Astrocyte (in vitro differentiated cells and primary cell): ENCODE measurements around the gene DYSF. TPM values are rescaled to one million over a fixed set of nuclear protein-coding genes. Genes with fewer than 3 reads are reported as not detected.

Experiments
- DNase-seq: peaks from one replicate; pipeline ENCODE4 v3.0.0-alpha.2; 2010; ENCODE audit warnings: low read depth
- FAIRE-seq: peaks from 2 replicates; lab custom pipeline; 2011; peaks lifted over from hg19 to GRCh38; lab: Jason Lieb, UNC
- H2AFZ ChIP-seq: 2 replicates; pipeline ENCODE4 v1.6.0; 2012; ENCODE audit warnings: low read depth, low read length, inconsistent platforms
- H3K27ac ChIP-seq: 2 replicates; pipeline ENCODE4 v1.5.1; 2011; ENCODE audit warnings: low read depth, low read length, inconsistent platforms
- H3K27me3 ChIP-seq: 2 replicates; pipeline ENCODE4 v1.6.0; 2011; ENCODE audit warnings: low read length, inconsistent platforms; ENCODE audit not compliant: insufficient read depth
- H3K36me3 ChIP-seq: 2 replicates; pipeline ENCODE4 v1.5.1; 2011; ENCODE audit warnings: low read length, inconsistent platforms; ENCODE audit not compliant: insufficient read depth
- H3K4me1 ChIP-seq: 2 replicates; pipeline ENCODE4 v1.5.1; 2011; ENCODE audit warnings: low read length, inconsistent platforms; ENCODE audit not compliant: insufficient read depth
- H3K4me2 ChIP-seq: 2 replicates; pipeline ENCODE4 v1.6.0; 2012; ENCODE audit warnings: low read length, inconsistent platforms
- H3K4me3 ChIP-seq: 2 replicates; pipeline ENCODE4 v1.5.1; 2011; ENCODE audit warnings: low read depth, mild to moderate bottlenecking, low read length, inconsistent platforms; ENCODE audit not compliant: insufficient read depth
- H3K79me2 ChIP-seq: 2 replicates; pipeline ENCODE4 v1.6.0; 2012; ENCODE audit warnings: mild to moderate bottlenecking, low read length, inconsistent platforms; ENCODE audit not compliant: insufficient read depth
- H3K9ac ChIP-seq: 2 replicates; pipeline ENCODE4 v1.6.0; 2012; ENCODE audit warnings: mild to moderate bottlenecking, low read length, inconsistent platforms
- H3K9me3 ChIP-seq: 2 replicates; pipeline ENCODE4 v1.5.1; 2012; ENCODE audit warnings: low read depth, mild to moderate bottlenecking, low read length, inconsistent platforms; ENCODE audit not compliant: insufficient read depth
- H4K20me1 ChIP-seq: 2 replicates; pipeline ENCODE4 v1.6.0; 2012; ENCODE audit warnings: low read length, inconsistent platforms; ENCODE audit not compliant: insufficient read depth
- H3K27ac Mint-ChIP-seq: one replicate; pipeline ENCODE4 v1.8.0; 2021; ENCODE audit warnings: mild to moderate bottlenecking, mixed read lengths; ENCODE audit not compliant: unreplicated experiment
- H3K27me3 Mint-ChIP-seq: one replicate; pipeline ENCODE4 v1.8.0; 2021; ENCODE audit warnings: low read depth, mixed read lengths; ENCODE audit not compliant: unreplicated experiment
- H3K36me3 Mint-ChIP-seq: one replicate; pipeline ENCODE4 v1.8.0; 2021; ENCODE audit warnings: low read depth, mixed read lengths; ENCODE audit not compliant: unreplicated experiment
- H3K4me1 Mint-ChIP-seq: one replicate; pipeline ENCODE4 v1.8.0; 2021; ENCODE audit warnings: low read depth, mixed read lengths; ENCODE audit not compliant: unreplicated experiment
- H3K4me3 Mint-ChIP-seq: one replicate; pipeline ENCODE4 v1.8.0; 2021; ENCODE audit warnings: mild to moderate bottlenecking, moderate library complexity, mixed read lengths; ENCODE audit not compliant: unreplicated experiment
- H3K9me3 Mint-ChIP-seq: one replicate; pipeline ENCODE4 v1.8.0; 2021; ENCODE audit warnings: mild to moderate bottlenecking, mixed read lengths; ENCODE audit not compliant: unreplicated experiment
- CTCF ChIP-seq: IDR thresholded peaks from 2 replicates; pipeline ENCODE4 v1.5.1; 2011; ENCODE audit warnings: low read depth, mild to moderate bottlenecking, inconsistent platforms, low read length, moderate library complexity; ENCODE audit not compliant: insufficient read depth
- EZH2 ChIP-seq: IDR thresholded peaks from 2 replicates; pipeline ENCODE4 v1.6.1; 2012; ENCODE audit warnings: mild to moderate bottlenecking, low read length, inconsistent platforms; ENCODE audit not compliant: insufficient read depth
- total RNA-seq: library from RNA; stranded (reverse); gene quantifications from 2 replicates; pipeline ENCODE4 v1.2.1, GENCODE V29; 2021

The DYSF gene
- total RNA-seq, 1 donor from 2014 or later = 123 TPM

GRCh38 chr2:71689393-71689792, 236.0 kb downstream of the DYSF start:
- TF ChIP-seq EZH2 (no peak), CTCF (no peak)
- no peak overlapping the region for H3K27ac Mint-ChIP-seq
- FAIRE-seq = no peak

DNA sequence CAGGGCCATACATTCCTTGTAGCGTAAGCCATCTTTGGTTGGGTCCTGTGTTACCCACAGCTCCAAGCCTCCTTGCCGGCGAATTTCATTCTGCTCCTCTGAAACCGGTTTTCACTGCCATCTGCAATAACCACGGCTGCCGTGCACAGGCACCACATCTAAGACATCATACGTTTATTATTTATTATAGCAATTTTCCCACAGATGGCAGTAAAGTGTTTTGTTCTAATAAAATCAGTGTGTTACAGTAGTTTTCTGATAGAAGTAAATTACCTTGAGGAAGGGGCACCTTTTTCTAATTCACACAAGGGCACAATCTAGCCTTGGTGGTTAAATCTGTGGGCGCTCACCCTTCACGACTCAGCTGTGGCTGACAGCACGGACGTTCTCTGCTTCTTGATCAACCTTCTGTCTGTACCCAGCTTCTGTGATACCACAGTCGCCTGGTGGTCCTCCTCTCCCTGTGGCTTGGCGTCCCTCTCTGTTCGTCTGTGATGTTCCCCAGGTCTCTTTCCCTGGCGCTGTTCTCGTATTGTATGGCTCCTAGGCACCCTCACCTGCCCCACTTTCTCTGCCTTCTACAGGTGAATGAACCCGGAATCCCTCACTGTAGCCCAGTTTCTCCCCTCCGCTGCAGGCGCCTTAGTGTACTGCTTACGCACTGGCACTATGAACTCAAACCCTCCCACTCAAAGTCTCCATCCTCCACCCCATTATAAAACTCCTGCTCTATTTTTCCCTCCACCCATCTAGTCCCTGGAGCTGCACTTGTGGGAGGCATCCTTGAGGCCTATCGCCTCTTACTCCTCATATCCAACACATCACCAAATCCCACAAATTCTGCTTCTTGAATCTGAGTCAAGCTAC, 236.8 kb downstream of the DYSF start:
- Histone ChIP-seq H3K9ac (no peak overlapping the region), H3K9me3 (no peaks in the 10 kb centered on the region), H3K36me3 (no peaks in the 10 kb centered on the region), H2AFZ (no peak overlapping the region), H3K4me3 (no peak overlapping the region), H3K27me3 (peaks cover 2% of the 10 kb centered on the region), H3K79me2 (no peaks in the 10 kb centered on the region), H3K27ac (no peak overlapping the region), H4K20me1 (no peaks in the 10 kb centered on the region), H3K4me1 (peaks cover 3% of the 10 kb centered on the region), H3K4me2 (no peak overlapping the region)
- Mint-ChIP-seq H3K27ac (no peak overlapping the region), H3K27me3 (peaks cover 35% of the 10 kb centered on the region), H3K4me3 (no peak overlapping the region), H3K4me1 (no peaks in the 10 kb centered on the region), H3K36me3 (peaks cover 43% of the 10 kb centered on the region), H3K9me3 (peaks cover 12% of the 10 kb centered on the region)
- TF ChIP-seq EZH2 (no peak), CTCF (no peak)
- DNase-seq (no peak), FAIRE-seq (no peak)

More at GRCh38 chr2:71689393-71689792, 236.0 kb downstream of the DYSF start:
- H3K4me3 ChIP-seq = no peak overlapping the region
- H3K9me3 ChIP-seq = no peaks in the 10 kb centered on the region
- no peaks in the 10 kb centered on the region for H4K20me1 ChIP-seq
- DNase-seq = no peak
- peaks cover 44% of the 10 kb centered on the region for H3K36me3 Mint-ChIP-seq
- H3K4me3 Mint-ChIP-seq = no peak overlapping the region
- peaks cover 2% of the 10 kb centered on the region for H3K27me3 ChIP-seq
- H3K79me2 ChIP-seq = no peaks in the 10 kb centered on the region
- no peak overlapping the region for H3K9ac ChIP-seq
- no peak overlapping the region for H3K27ac ChIP-seq
- H3K27me3 Mint-ChIP-seq = peaks cover 35% of the 10 kb centered on the region
- peaks cover 12% of the 10 kb centered on the region for H3K9me3 Mint-ChIP-seq
- no peak overlapping the region for H2AFZ ChIP-seq
- H3K36me3 ChIP-seq = no peaks in the 10 kb centered on the region
- H3K4me1 Mint-ChIP-seq = no peaks in the 10 kb centered on the region
- H3K4me1 ChIP-seq = peaks cover 3% of the 10 kb centered on the region
- no peak overlapping the region for H3K4me2 ChIP-seq

DNA sequence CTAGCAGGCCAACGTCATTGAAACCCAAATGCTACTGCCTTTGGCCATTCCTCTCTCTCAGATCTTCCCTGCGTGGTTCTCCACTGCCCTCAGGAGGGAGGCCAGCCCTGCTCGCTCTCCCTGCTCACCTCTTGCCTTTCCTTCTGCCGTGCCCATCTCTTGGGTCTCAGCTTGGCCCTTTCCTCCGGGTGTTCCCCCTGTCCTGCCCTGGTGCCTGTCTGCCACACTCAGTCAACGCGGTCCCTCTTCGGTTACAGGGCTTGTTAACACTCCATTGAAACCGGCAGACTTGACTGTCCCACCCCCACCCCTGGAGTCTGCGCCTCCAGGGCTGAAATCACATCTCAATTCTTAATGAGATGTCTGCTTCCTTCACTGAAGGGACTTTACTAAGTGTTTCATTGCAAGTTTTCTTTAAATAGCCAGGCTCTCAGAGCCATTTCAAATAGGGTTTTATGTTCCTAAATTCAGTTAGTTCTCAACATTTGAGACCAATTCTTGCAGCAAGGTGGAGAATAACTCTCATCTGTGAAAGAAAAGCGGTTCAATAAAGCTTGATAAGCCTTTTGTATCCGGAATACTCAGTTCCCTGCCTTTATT, 237.6 kb downstream of the DYSF start:
- no peaks in the 10 kb centered on the region for H4K20me1 ChIP-seq
- H3K79me2 ChIP-seq = no peaks in the 10 kb centered on the region
- no peak overlapping the region for H3K27ac ChIP-seq
- no peak overlapping the region for H3K4me2 ChIP-seq
- Mint-ChIP-seq H3K27me3 (peaks cover 40% of the 10 kb centered on the region), H3K4me3 (no peak overlapping the region), H3K4me1 (no peaks in the 10 kb centered on the region), H3K9me3 (peaks cover 12% of the 10 kb centered on the region), H3K36me3 (peaks cover 40% of the 10 kb centered on the region), H3K27ac (no peak overlapping the region)
- H3K36me3 ChIP-seq = no peaks in the 10 kb centered on the region
- peaks cover 3% of the 10 kb centered on the region for H3K4me1 ChIP-seq
- no peaks in the 10 kb centered on the region for H3K9me3 ChIP-seq
- DNase-seq (no peak), FAIRE-seq (no peak)
- H2AFZ ChIP-seq = no peak overlapping the region
- peaks cover 2% of the 10 kb centered on the region for H3K27me3 ChIP-seq
- no peak overlapping the region for H3K4me3 ChIP-seq
- TF ChIP-seq EZH2 (no peak), CTCF (no peak)
- no peak overlapping the region for H3K9ac ChIP-seq
